ENCODE results near the gene PAFAH2. TPM values are rescaled to one million over a fixed set of nuclear protein-coding genes. Genes with fewer than 3 reads are reported as not detected.

Gene PAFAH2
- total RNA-seq, 1 experiment from 2014 or later = 6.7 TPM

DNA sequence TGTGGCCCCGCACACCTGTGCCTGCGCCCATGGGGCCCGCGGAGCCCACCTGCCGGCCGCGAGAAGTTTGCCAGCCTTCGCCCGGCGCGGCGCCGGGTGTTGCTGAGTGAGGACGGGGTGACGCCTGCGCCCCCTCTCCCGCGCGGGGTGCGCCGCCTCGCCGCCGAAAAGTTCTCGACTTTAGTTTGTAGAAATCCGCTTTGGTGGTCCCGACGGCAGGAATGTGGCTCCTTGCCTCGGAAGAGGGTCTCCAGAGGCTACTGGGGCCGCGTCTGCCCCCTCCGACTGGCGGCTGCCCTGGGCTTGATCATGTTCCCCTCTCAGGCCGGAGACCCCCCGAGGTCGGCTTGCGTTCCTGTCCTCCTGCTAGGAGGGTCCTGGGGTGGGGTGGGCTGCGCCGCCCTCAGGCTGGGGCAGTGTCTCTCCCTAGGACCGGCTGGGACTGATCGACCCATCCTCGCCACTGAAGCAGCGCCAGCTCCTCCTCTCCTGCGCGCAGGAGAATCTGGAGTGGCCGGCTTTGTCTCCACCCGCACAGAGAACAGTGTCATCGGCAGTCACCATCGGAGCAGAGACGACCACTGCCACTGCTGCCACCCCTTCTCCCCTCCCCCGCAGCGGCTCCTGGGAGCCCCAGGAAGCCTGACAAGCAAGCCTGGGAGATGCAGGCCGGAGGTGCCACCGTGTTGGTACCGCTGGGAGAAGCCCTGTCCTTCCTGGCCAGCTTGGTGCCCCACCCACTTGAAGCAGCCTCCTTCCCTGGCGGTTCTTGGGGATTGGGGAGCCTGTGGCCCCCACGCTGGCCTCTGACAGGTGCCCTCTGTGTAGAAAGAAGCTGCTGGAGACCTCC is 48.6 kb upstream of the PAFAH2 start:
- no peak for DNase-seq (ENCODE audit: low spot score)
- BruUV-seq (replicated peaks) = no TSS peak
- H3K4me1 ChIP-seq (ENCODE audit: insufficient read depth, low read length, poor library complexity, severe bottlenecking) = no peaks in the 10 kb centered on the region
- H3K9me3 ChIP-seq (ENCODE audit: low read depth, low read length, poor library complexity, severe bottlenecking) = no peaks in the 10 kb centered on the region
- intact Hi-C loops (cut with micrococcal nuclease; ENCODE audit: unreplicated experiment) = no loop called here
- H3K4me3 ChIP-seq (ENCODE audit: low read depth, low read length, poor library complexity, severe bottlenecking) = no peak overlapping the region
- no peaks in the 10 kb centered on the region for H3K36me3 ChIP-seq (ENCODE audit: insufficient read depth, low read length, poor library complexity, severe bottlenecking)
- peaks cover 92% of the 10 kb centered on the region for H3K27me3 ChIP-seq (replicated peaks; ENCODE audit: insufficient read depth, low read depth, low read length, poor library complexity)
- TF ChIP-seq, protein P1, sequence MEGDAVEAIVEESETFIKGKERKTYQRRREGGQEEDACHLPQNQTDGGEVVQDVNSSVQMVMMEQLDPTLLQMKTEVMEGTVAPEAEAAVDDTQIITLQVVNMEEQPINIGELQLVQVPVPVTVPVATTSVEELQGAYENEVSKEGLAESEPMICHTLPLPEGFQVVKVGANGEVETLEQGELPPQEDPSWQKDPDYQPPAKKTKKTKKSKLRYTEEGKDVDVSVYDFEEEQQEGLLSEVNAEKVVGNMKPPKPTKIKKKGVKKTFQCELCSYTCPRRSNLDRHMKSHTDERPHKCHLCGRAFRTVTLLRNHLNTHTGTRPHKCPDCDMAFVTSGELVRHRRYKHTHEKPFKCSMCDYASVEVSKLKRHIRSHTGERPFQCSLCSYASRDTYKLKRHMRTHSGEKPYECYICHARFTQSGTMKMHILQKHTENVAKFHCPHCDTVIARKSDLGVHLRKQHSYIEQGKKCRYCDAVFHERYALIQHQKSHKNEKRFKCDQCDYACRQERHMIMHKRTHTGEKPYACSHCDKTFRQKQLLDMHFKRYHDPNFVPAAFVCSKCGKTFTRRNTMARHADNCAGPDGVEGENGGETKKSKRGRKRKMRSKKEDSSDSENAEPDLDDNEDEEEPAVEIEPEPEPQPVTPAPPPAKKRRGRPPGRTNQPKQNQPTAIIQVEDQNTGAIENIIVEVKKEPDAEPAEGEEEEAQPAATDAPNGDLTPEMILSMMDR (conservative IDR thresholded peaks at IDR 0.05; ENCODE audit: low read depth, low read length) = no peak
- no peak for TF ChIP-seq EZH2 (IDR thresholded peaks at IDR 0.05; ENCODE audit: borderline replicate concordance, low read depth, low read length, poor library complexity, severe bottlenecking)
- no peak overlapping the region for H3K27ac ChIP-seq (ENCODE audit: low read depth, low read length, poor library complexity, severe bottlenecking)
- ChIA-PET CTCF (no interaction called here), POLR2A (ENCODE audit: low non-redundant PET) (no interaction called here)

DNA sequence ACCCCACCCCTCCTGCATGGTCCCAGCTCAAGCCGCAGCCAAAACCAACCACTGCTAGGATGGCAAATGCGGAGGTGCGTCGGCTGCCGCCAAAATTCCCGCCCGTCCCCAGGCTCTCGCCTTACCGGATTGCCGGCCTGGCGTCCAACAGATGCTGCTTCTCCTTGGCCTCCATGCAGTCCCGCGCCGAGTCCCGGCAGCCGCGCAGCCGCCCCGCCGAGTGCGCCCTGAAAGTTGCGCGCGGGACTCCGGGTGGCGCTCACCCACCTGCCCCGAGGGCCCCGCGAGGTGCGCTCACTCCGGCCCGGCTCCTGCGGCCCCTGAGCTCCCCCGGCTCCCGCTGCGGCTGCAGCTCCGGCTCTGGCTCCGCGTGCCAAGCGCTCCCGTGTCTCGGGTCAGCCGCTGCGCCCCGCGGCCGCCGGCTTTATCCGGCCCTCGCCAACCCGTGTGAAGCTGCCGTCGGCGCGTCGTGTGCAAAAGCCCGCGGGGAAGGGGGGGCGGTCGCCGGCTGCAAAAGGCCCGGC is 47.9 kb upstream of the PAFAH2 start, which contains the start of gene SLC30A2:
Gene SLC30A2 (minus strand): TSS at position 397 of the 524 bp plus-strand sequence. CDS start 222 bp downstream, at position 175.
- CTCF ChIA-PET = no interaction called here
- DNase-seq (ENCODE audit: low spot score) = no peak
- peak; percentile 99 for TF ChIP-seq EZH2 (IDR thresholded peaks at IDR 0.05; ENCODE audit: borderline replicate concordance, low read depth, low read length, poor library complexity, severe bottlenecking)
- TF ChIP-seq, protein P1 (conservative IDR thresholded peaks at IDR 0.05; ENCODE audit: low read depth, low read length) = no peak
- intact Hi-C loops (cut with micrococcal nuclease; ENCODE audit: unreplicated experiment) = no loop called here
- BruUV-seq (replicated peaks) = no TSS peak
- Histone ChIP-seq H3K4me1 (ENCODE audit: insufficient read depth, low read length, poor library complexity, severe bottlenecking) (no peaks in the 10 kb centered on the region), H3K36me3 (ENCODE audit: insufficient read depth, low read length, poor library complexity, severe bottlenecking) (no peaks in the 10 kb centered on the region), H3K27ac (ENCODE audit: low read depth, low read length, poor library complexity, severe bottlenecking) (no peak within 1 kb of the TSS), H3K4me3 (ENCODE audit: low read depth, low read length, poor library complexity, severe bottlenecking) (no peak within 1 kb of the TSS), H3K9me3 (ENCODE audit: low read depth, low read length, poor library complexity, severe bottlenecking) (no peaks in the 10 kb centered on the region), H3K27me3 (replicated peaks; ENCODE audit: insufficient read depth, low read depth, low read length, poor library complexity) (peaks cover 85% of the 10 kb centered on the region)
- POLR2A ChIA-PET (ENCODE audit: low non-redundant PET) = no interaction called here

DNA sequence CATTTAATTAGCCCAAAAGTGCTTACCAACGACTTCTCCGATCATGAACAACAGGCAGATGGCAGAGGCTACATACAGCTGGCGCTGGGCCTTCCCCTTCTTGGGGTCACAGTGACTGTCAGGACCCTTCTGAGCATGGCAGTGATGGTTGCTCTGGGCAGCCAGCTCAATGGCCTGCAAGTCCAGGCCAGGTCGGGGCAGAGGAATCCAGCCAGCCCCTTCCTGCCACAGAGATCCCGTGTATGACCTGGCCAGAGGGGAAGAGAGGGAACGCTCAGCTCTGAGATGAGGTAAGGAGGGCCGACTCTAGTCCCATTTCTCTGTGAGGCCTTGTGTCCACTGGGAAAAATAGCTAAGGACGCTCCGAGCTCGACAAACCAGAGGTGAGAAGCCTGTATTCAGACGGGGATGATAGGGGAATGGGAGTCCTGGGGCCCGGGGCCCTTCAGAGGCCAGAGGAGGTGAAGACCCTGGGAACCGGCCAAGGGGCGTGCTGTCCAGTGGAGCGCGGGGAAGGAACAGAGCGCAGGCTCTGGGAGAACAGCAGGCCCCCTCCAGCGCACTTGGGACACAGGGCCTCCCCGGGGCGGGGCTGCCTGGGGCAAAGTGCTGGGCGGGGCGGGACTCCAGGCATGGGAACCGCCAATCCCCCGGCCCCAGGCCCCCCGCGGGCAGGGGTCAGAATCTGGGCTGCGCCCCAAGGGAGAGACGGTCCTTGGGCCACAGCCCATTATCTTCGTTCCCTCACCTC is 47.3 kb upstream of the PAFAH2 start:
- intact Hi-C loops (cut with micrococcal nuclease; ENCODE audit: unreplicated experiment) = no loop called here
- Histone ChIP-seq H3K4me3 (ENCODE audit: low read depth, low read length, poor library complexity, severe bottlenecking) (no peak overlapping the region), H3K27ac (ENCODE audit: low read depth, low read length, poor library complexity, severe bottlenecking) (no peak overlapping the region), H3K9me3 (ENCODE audit: low read depth, low read length, poor library complexity, severe bottlenecking) (no peaks in the 10 kb centered on the region), H3K36me3 (ENCODE audit: insufficient read depth, low read length, poor library complexity, severe bottlenecking) (no peaks in the 10 kb centered on the region), H3K4me1 (ENCODE audit: insufficient read depth, low read length, poor library complexity, severe bottlenecking) (no peaks in the 10 kb centered on the region), H3K27me3 (replicated peaks; ENCODE audit: insufficient read depth, low read depth, low read length, poor library complexity) (peaks cover 81% of the 10 kb centered on the region)
- ChIA-PET POLR2A (ENCODE audit: low non-redundant PET) (no interaction called here), CTCF (no interaction called here)
- no TSS peak for BruUV-seq (replicated peaks)
- DNase-seq (ENCODE audit: low spot score) = no peak
- TF ChIP-seq EZH2 (IDR thresholded peaks at IDR 0.05; ENCODE audit: borderline replicate concordance, low read depth, low read length, poor library complexity, severe bottlenecking) = no peak
- TF ChIP-seq, protein P1 (conservative IDR thresholded peaks at IDR 0.05; ENCODE audit: low read depth, low read length) = no peak

Data from A673 (cell line).